PC-3 (cell line): Measurements from ENCODE around the gene LCLAT1. TPM values are rescaled to one million over a fixed set of nuclear protein-coding genes. Genes with fewer than 3 reads are reported as not detected.

ENCODE experiments used
- ATAC-seq: fragments of 200-7000 bp; cut with Tn5 transposase; 2 replicates; pipeline ENCODE4 v1.9.1; 2020; ENCODE audit warnings: mild to moderate bottlenecking, moderate library complexity
- BruUV-seq: library from RNA; stranded (reverse); fragments of 400-500 nt; replicated peaks from 2 replicates; lab custom pipeline; 2021; lab: Mats Ljungman, UMichigan
- CTCF ChIA-PET: fragments of 300-600 bp; sonication (Branson Sonifier 250); formaldehyde crosslinking; loops from one replicate; lab custom pipeline; 2022; ENCODE audit warnings: antibody characterized with exemption; lab: Charles Lee
- POLR2A ChIA-PET: fragments of 300-600 bp; sonication (Branson Sonifier 250); formaldehyde crosslinking; loops from one replicate; lab custom pipeline; 2022; ENCODE audit warnings: antibody characterized with exemption; ENCODE audit not compliant: unreplicated experiment; lab: Charles Lee
- DNase-seq: peaks from one replicate; pipeline ENCODE4 v3.0.0-alpha.2; 2015
- H2AFZ ChIP-seq: fragments of 300-600 bp; sonication (generic); 2 replicates; pipeline ENCODE4 v1.6.0; 2016; ENCODE audit warnings: antibody characterized with exemption, low read length
- H3F3A ChIP-seq: fragments of 300-600 bp; sonication (generic); one replicate; pipeline ENCODE4 v1.6.0; 2017; ENCODE audit warnings: antibody characterized with exemption, low read length, control low read depth, mild to moderate bottlenecking; ENCODE audit not compliant: unreplicated experiment
- H3K27ac ChIP-seq: fragments of 300-600 bp; sonication (generic); 2 replicates; pipeline ENCODE4 v1.5.1; 2016; ENCODE audit warnings: mild to moderate bottlenecking, low read length
- H3K27me3 ChIP-seq: fragments of 300-600 bp; sonication (generic); 2 replicates; pipeline ENCODE4 v1.6.1; 2016; ENCODE audit warnings: low read length, mixed read lengths
- H3K36me3 ChIP-seq: fragments of 300-600 bp; sonication (generic); 2 replicates; pipeline ENCODE4 v1.6.1; 2016; ENCODE audit warnings: low read depth, mixed run types, low read length, mixed read lengths
- H3K4me1 ChIP-seq: fragments of 300-600 bp; sonication (generic); 2 replicates; pipeline ENCODE4 v1.5.1; 2016; ENCODE audit warnings: low read length; ENCODE audit not compliant: insufficient read depth
- H3K4me2 ChIP-seq: fragments of 300-600 bp; sonication (generic); 2 replicates; pipeline ENCODE4 v1.6.0; 2016; ENCODE audit warnings: low read length
- H3K4me3 ChIP-seq: fragments of 300-600 bp; sonication (generic); 2 replicates; pipeline ENCODE4 v1.5.1; 2016; ENCODE audit warnings: mild to moderate bottlenecking, low read length, mixed read lengths
- H3K79me2 ChIP-seq: fragments of 300-600 bp; sonication (generic); 2 replicates; pipeline ENCODE4 v1.6.1; 2017; ENCODE audit warnings: low read length, mixed read lengths
- H3K9ac ChIP-seq: fragments of 300-600 bp; sonication (generic); 2 replicates; pipeline ENCODE4 v1.6.0; 2016; ENCODE audit warnings: mild to moderate bottlenecking, low read length
- H3K9me2 ChIP-seq: fragments of 300-600 bp; sonication (generic); replicated peaks from 2 replicates; pipeline ENCODE4 v1.6.1; 2016; ENCODE audit warnings: mixed run types, low read length, mixed read lengths
- H3K9me3 ChIP-seq: fragments of 300-600 bp; sonication (generic); 2 replicates; pipeline ENCODE4 v1.6.1; 2016; ENCODE audit warnings: low read length, mixed read lengths
- H4K20me1 ChIP-seq: fragments of 300-600 bp; sonication (generic); 2 replicates; pipeline ENCODE4 v1.6.1; 2016; ENCODE audit warnings: low read length, mixed read lengths
- CTCF ChIP-seq: fragments of 300-600 bp; sonication (generic); conservative IDR thresholded peaks from 2 replicates; pipeline ENCODE4 v1.5.1; 2017; ENCODE audit warnings: antibody characterized with exemption, low read depth, mild to moderate bottlenecking, low read length
- EZH2 ChIP-seq: fragments of 300-600 bp; sonication (generic); IDR thresholded peaks from one replicate; pipeline ENCODE4 v1.6.1; 2017; ENCODE audit warnings: antibody characterized with exemption, mild to moderate bottlenecking, low read length; ENCODE audit not compliant: unreplicated experiment
- EZH2phosphoT487 ChIP-seq: fragments of 300-600 bp; sonication (generic); IDR thresholded peaks from 2 replicates; pipeline ENCODE4 v1.6.1; 2018; ENCODE audit warnings: mild to moderate bottlenecking, antibody characterized with exemption, low read length, borderline replicate concordance
- intact Hi-C: fragments of 100-400 bp; cut with micrococcal nuclease; formaldehyde crosslinking; loops from 2 replicates; pipeline ENCODE4 v1.9.0; 2023
- total RNA-seq: library from RNA; depleted of rRNA; stranded (reverse); fragments of >200 nt; gene quantifications from 2 replicates; pipeline ENCODE4 v1.2.3, GENCODE V29; 2014

Gene LCLAT1
- total RNA-seq, 1 experiment from 2014 or later: 22.0 TPM

GRCh38 chr2:30591186-30591585 is 144.1 kb downstream of the LCLAT1 start:
- ATAC-seq: no peak
- no peak for TF ChIP-seq CTCF
- no peak for TF ChIP-seq EZH2
- TF ChIP-seq EZH2phosphoT487: no peak
- H3F3A ChIP-seq: no peaks in the 10 kb centered on the region
- no peak overlapping the region for H3K4me3 ChIP-seq
- intact Hi-C loops: loop anchor here (5.0 kb wide), 2 partner anchors 79 to 129 kb away; no protein-coding TSS in a partner anchor
- H3K4me1 ChIP-seq: peaks cover 4% of the 10 kb centered on the region
- no peak overlapping the region for H3K4me2 ChIP-seq
- POLR2A ChIA-PET: no interaction called here
- no peak overlapping the region for H3K9ac ChIP-seq
- H3K79me2 ChIP-seq: no peaks in the 10 kb centered on the region
- H4K20me1 ChIP-seq: no peaks in the 10 kb centered on the region
- CTCF ChIA-PET: no interaction called here
- BruUV-seq: no TSS peak
- no peaks in the 10 kb centered on the region for H3K27me3 ChIP-seq
- H3K9me2 ChIP-seq: no peaks in the 10 kb centered on the region
- H2AFZ ChIP-seq: no peak overlapping the region
- H3K36me3 ChIP-seq: no peaks in the 10 kb centered on the region
- no peaks in the 10 kb centered on the region for H3K9me3 ChIP-seq
- H3K27ac ChIP-seq: no peak overlapping the region
- DNase-seq: no peak

GRCh38 chr2:30601375-30601774 is 154.3 kb downstream of the LCLAT1 start:
- BruUV-seq: no TSS peak
- DNase-seq (no peak), ATAC-seq (no peak)
- H3K27ac ChIP-seq: no peak overlapping the region
- intact Hi-C loops: no loop called here
- ChIA-PET POLR2A (no interaction called here), CTCF (no interaction called here)
- no peaks in the 10 kb centered on the region for H3F3A ChIP-seq
- no peak overlapping the region for H2AFZ ChIP-seq
- no peaks in the 10 kb centered on the region for H3K4me1 ChIP-seq
- no peaks in the 10 kb centered on the region for H3K9me3 ChIP-seq
- H3K9ac ChIP-seq: no peak overlapping the region
- TF ChIP-seq CTCF (no peak), EZH2 (no peak), EZH2phosphoT487 (no peak)
- H3K9me2 ChIP-seq: no peaks in the 10 kb centered on the region
- no peaks in the 10 kb centered on the region for H3K27me3 ChIP-seq
- no peaks in the 10 kb centered on the region for H4K20me1 ChIP-seq
- no peaks in the 10 kb centered on the region for H3K79me2 ChIP-seq
- no peak overlapping the region for H3K4me2 ChIP-seq
- no peak overlapping the region for H3K4me3 ChIP-seq
- H3K36me3 ChIP-seq: no peaks in the 10 kb centered on the region

- intact Hi-C loops: no loop called here
- H3K4me2 ChIP-seq: no peak overlapping the region
- no peaks in the 10 kb centered on the region for H3K27me3 ChIP-seq
- H2AFZ ChIP-seq: no peak overlapping the region
- H3F3A ChIP-seq: no peaks in the 10 kb centered on the region
- DNase-seq: no peak
- ChIA-PET CTCF (no interaction called here), POLR2A (no interaction called here)
- H3K27ac ChIP-seq: no peak overlapping the region
- no peaks in the 10 kb centered on the region for H3K79me2 ChIP-seq
- no peak overlapping the region for H3K4me3 ChIP-seq
- no peaks in the 10 kb centered on the region for H3K9me3 ChIP-seq
- H3K9ac ChIP-seq: no peak overlapping the region
- H3K9me2 ChIP-seq: no peaks in the 10 kb centered on the region
- BruUV-seq: no TSS peak
- no peaks in the 10 kb centered on the region for H3K36me3 ChIP-seq
- TF ChIP-seq CTCF (no peak), EZH2 (no peak), EZH2phosphoT487 (no peak)
- H4K20me1 ChIP-seq: no peaks in the 10 kb centered on the region
- no peak for ATAC-seq
- H3K4me1 ChIP-seq: no peaks in the 10 kb centered on the region
These were observed 158.2 kb downstream of the LCLAT1 start for GRCh38 chr2:30605197-30605596.
